Measurements from ENCODE around the gene ECD.
"Not testable (repeated sequence)": the region's sequence is repeated elsewhere in the genome, so short reads cannot be mapped to it uniquely, and the experiment has no call there.

ECD gene

GRCh38 chr10:73159038-73159648 lies 8.7 kb downstream of the ECD start:
- peak; percentile 28 for DNase-seq (ENCODE audit: low read depth)

GRCh38 chr10:73156054-73156453 lies 11.8 kb downstream of the ECD start:
- no peak for DNase-seq (ENCODE audit: low read depth)

GRCh38 chr10:73152009-73152408 lies 15.8 kb downstream of the ECD start:
- no peak for DNase-seq (ENCODE audit: low read depth)

- DNase-seq (ENCODE audit: low read depth), result not testable (repeated sequence)
These were observed 17.0 kb downstream of the ECD start for GRCh38 chr10:73150633-73151413.

GRCh38 chr10:73141603-73142002 lies 26.2 kb downstream of the ECD start:
- DNase-seq (ENCODE audit: low read depth), result no peak

GRCh38 chr10:73139251-73139650 lies 28.6 kb downstream of the ECD start:
- no peak for DNase-seq (ENCODE audit: low read depth)

- DNase-seq (ENCODE audit: low read depth), result no peak
These were observed 31.2 kb downstream of the ECD start for GRCh38 chr10:73136627-73137026.

GRCh38 chr10:73134727-73135126 lies 33.1 kb downstream of the ECD start:
- DNase-seq (ENCODE audit: low read depth), result no peak

- no peak for DNase-seq (ENCODE audit: low read depth)
These were observed 35.7 kb downstream of the ECD start for GRCh38 chr10:73131913-73132686.

GRCh38 chr10:73131301-73131700 lies 36.5 kb downstream of the ECD start:
- DNase-seq (ENCODE audit: low read depth), result no peak

GRCh38 chr10:73126343-73126742 lies 41.5 kb downstream of the ECD start:
- no peak for DNase-seq (ENCODE audit: low read depth)

GRCh38 chr10:73119952-73120351 lies 47.9 kb downstream of the ECD start:
- no peak for DNase-seq (ENCODE audit: low read depth)

GRCh38 chr10:73119457-73119856 lies 48.4 kb downstream of the ECD start:
- DNase-seq (ENCODE audit: low read depth), result no peak

GRCh38 chr10:73117976-73118743 lies 49.6 kb downstream of the ECD start:
- no peak for DNase-seq (ENCODE audit: low read depth)

GRCh38 chr10:73116017-73116416 lies 51.8 kb downstream of the ECD start:
- no peak for DNase-seq (ENCODE audit: low read depth)

- DNase-seq (ENCODE audit: low read depth), result no peak
These were observed 54.3 kb downstream of the ECD start for GRCh38 chr10:73113551-73113950.

GRCh38 chr10:73112032-73112431 lies 55.8 kb downstream of the ECD start:
- DNase-seq (ENCODE audit: low read depth), result not testable (repeated sequence)

- DNase-seq (ENCODE audit: low read depth), result peak; percentile 28
These were observed 57.4 kb downstream of the ECD start, which contains the start of gene NUDT13 for GRCh38 chr10:73110345-73110849. NUDT13 (plus strand) TSS chr10:73110455; CDS start chr10:73114366, 3,911 bp downstream.

- not testable (repeated sequence) for DNase-seq (ENCODE audit: low read depth)
These were observed 58.6 kb downstream of the ECD start for GRCh38 chr10:73109248-73109652.

- DNase-seq (ENCODE audit: low read depth), result no peak
These were observed 61.5 kb downstream of the ECD start for GRCh38 chr10:73106301-73106700.

- no peak for DNase-seq (ENCODE audit: low read depth)
These were observed 68.7 kb downstream of the ECD start for GRCh38 chr10:73099141-73099540.

- DNase-seq (ENCODE audit: low read depth), result no peak
These were observed 70.5 kb downstream of the ECD start for GRCh38 chr10:73097305-73097670.
